ENCODE results near the gene LSAMP.
A peak's percentile ranks its signal among the peaks of the same experiment; 100 is the strongest.

LSAMP gene

DNA sequence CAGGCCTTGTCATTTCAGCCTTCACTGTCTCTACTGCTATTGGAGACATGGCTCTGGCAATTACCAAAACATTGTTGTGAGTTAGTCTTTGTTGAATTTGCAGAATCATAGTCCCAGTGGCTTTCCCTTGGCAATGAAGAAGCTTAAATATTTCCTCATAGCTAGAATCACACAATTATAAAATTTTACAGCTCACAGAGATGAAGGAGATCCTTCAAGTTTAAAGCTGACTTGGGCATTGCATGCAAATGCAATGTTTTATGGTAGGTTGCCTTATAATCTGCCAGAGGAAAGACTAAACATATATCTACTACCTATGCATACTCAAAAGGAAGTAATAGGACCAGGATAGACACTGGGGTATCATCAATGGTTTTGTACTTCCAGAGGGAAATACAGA is 90.9 kb downstream of the LSAMP start:
- DNase-seq = no peak

DNA sequence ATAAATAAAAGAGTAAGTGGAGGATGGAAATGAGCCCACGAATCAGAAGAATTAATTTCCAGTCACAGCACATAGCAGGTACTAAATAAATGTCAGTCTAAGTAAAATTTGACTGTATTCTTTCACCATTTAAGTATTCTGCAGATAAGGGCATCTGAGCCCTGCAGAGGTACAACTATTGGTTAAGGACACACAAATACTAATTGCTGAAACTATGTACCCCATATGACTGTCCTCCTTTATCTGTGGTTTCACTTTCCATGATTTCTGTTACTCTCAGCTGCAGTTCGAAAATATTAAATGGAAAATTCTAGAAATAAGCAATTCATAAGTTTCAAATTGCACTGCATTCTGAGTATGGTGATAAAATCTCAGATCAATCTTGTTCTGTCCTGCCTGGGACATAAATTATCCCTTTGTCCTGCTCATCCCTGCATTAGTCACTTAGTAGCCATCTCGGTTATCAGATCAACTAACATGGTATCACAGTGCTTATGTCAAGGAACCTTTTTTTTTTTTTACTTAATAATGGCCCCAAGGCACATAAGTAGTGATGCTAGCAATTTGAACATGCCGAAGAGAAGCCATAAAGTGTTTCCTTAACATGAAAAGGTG is 95.1 kb downstream of the LSAMP start:
- DNase-seq = no peak

DNA sequence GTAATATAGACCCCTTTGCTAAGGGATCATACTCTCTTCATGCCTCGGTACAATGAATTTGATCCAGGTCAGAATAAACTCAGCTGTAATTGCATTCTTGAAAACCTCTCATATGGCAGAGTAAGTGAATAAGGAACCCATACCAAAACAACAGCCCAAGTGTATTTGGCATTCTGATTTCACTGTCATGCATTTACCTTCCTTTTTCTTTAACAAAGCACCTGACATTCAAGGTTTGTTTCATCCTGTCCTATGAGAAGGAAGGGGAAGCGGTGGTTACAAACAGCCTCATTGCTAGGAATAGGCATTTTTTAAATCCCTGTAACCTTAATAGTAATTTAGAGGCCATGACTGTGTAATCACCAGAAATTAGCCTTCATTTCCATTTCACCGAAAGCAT is 97.1 kb downstream of the LSAMP start:
- no peak for DNase-seq

DNA sequence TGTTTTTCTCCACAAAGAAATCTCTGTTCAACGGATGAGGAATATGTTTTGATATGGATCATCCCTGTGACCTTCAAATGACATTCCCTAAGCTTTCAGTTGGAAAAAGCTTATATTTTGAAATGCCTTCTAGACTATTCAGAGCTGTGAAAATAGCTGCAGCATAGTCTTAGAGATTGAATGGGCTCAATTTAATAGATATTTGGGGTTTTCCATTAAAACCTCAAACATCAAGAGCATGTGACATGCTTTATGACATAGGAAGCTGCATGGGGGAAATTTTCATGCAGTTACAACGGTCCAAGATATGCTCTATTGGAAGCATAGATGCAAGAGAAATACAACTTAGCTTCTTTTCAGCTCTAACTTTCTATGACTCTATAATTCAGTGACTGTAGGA is 102.8 kb downstream of the LSAMP start:
- no peak for DNase-seq

DNA sequence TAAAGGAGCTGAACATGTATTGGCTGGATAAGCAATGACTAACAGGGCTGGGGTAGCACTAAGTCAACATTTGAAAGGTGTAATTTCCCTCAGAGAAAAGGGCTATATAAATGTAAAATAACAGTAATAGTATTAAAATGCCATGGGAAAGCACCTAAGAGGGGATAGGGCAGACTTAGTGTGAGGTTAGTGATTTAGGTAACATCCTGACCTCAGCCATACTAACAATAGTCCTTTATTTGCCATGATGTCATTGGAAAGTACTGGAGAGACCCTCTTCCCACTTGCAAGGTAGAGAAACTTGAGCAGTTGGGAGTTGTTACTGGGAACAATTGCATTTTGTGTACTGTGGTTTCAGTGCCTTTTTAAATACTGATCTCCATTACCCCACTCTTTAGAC is 103.4 kb downstream of the LSAMP start:
- DNase-seq = no peak

DNA sequence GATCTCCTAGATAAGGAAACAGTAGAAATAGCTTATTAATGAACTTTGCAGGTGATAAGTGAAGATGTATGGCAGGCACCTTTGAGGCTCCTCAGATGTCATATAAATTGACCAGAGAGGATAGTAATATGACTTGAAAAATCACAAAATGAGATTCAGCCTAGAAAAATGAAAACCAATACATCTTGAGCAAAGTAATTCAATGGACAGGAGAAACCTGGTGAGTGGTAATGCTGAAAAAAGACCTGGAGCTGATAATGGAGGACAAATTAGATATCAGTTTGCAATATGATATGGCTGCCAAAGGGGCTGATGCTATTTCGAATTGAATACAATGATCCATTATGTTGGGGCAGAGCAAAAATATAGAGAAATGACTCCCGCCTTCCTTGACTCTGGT is 103.9 kb downstream of the LSAMP start:
- no peak for DNase-seq

DNA sequence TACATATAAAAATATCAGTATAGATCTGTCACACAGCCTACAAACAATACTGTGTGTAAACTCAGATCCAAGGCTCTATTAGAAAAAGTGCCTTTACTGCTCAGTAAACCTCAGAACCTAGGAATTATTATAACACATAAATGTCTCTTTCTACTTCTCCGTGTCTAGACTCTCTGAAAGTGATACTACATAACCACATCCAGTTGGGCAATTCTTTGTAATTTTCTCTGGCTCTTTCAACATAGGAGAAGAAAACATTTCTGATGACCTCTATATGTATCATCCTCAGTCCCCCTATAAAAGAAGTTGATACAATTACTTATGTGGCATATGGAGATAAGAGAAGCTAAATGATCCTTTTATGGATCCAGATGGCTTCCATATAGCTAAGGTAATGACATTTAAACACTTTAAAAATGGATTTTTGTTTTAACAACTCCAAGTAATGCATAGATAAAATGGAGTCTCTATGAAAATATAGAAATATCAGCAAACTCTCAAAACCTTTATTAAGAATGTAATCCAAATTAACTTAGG is 104.5 kb downstream of the LSAMP start:
- DNase-seq = no peak

DNA sequence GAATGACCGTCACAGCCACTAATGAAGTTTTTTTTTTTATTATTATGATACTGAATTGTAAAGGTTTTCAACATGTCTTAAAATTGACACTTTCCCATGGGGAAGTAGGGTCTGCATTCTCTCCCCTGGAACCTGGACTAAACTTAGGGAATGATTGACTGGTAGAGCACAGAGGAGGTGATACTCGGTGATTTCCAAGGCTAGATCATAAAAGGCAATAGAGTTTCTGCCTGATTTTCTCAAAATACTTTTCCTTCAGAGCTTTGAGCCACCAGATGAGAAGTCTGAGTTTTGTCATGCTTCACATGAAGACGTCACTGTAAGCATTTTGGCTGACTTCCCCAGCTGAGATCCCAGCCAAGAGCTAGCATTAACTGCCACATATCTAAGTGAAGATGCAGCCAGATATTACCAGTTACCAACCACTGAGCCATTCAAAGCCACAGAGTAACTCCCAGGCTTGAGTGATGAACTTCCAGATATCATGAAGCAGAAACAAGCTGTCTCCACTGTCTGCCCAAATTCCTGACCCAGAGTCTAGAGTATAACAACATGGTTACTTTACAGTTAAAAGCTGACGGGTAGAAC is 105.8 kb downstream of the LSAMP start:
- peak in 2 of 14 donors; percentile 8 to 44 for DNase-seq

DNA sequence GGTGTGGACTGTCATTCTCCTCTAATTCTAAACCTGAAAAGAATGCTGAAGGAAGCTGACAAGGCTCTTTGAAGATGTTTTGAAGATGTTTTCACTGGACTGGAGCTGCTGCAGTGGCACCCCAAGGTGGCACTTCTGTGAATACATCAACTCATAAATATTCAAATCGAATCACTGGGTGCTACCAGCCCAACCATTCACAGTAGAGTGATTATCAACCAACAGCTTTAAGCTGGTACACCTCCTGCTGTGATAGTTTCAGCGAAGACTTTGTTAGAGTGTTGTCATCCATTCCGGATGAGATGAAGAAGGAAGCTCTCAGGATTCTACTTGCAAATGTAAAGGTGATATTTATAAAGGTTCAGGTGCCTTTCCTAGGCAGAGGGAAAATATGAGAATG is 106.6 kb downstream of the LSAMP start:
- DNase-seq = no peak

DNA sequence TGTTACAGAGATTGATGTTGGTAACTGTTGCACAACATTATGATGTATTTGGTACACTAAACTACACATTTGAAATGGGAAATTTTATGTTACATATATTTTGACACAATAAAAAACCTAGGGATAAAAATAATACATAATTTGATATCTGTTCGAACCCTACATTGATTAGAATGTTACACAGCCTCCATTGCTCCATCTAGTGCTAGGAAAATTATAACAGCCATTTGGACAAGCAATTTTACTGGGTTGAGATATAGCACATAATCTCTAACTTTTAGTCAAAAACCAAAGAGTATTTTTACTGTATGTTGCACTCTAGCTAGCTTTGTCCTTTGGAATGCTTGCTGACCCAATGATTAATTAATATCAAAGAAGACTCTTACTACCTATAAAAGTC is 108.1 kb downstream of the LSAMP start:
- DNase-seq = no peak

DNA sequence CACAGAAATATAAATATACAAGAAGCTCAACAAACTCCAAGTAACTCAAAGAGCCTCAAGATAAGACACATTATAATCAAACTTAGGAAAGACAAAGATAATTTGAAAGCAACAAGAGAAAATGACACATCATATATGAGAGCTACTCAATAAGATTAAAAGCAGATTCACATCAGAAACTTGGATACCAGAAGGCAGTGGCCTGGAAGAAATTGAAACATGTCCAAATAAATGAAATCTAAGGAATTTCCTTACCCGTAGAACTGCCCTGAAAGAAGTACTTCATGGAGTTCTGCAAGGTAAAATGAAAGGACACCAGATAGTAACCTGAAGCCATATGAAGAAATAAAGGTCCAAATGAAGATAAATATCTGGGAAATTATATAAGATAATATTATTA is 113.9 kb downstream of the LSAMP start:
- DNase-seq = no peak

DNA sequence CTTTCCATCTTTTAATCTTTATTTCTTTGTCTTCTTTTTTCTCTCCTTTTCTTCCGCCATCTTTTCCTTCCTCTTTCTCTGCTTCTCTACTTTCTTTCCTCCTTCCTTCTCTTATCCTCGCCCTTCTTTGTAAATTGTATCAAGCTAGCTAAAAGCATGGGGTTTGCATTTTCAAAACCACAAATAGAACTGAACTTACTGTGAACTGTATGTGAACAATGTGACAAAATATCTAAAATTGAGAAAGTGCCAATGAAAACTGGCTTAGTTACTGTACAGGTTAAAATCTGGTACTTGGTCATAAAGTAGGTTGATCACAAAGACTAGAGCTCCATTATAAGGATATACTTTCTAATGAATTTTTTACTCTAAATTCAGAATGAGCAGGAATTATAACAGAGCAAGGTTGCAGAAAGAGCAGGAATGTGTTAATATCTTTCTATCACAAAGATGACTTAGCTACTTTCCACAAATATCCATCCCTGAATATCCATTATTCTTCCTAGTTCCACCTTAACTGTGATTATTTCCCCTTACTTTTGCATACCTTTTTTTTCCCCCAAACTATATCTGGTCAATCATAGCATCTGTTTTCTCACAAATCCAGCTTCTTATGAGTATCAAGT is 122.4 kb downstream of the LSAMP start:
- no peak for DNase-seq

DNA sequence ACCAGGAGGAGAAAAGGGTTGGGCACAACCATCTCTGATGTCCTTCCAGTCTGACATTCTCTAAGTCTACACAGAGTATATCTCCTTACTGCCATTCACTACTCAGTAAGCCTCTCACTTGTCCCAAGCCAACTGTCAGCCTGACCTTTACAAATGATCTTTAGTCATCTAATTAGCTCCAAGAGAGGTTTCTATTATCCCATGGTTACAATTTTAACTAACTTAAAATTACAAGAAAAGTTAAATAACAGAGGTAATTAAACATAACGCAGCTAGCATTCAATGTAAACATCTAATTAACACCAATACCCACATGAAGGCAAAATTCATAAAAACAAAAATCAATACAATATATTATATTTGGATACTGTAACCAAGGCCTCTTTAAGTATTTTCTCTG is 126.9 kb downstream of the LSAMP start:
- no peak for DNase-seq

DNA sequence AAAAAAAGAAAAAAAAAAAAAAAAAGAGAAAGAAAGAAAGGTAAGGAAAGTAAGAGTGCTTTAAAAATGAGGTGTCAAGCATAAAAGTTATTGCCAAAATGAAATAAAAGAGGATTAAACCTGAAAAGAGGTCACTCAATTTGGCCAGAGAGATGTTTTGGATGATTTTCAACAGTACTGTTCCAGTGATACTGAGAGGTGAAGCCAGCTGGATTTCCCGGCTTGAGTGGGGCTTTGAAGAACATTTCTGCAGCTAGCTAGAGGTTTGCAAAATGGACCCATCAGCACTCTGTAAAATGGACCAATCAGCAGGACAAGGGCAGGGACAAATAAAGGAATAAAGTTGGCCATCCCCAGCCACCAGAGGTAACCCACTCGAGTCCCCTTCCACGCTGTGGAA is 128.5 kb downstream of the LSAMP start:
- peak in 2 of 14 donors; percentile 8 to 68 for DNase-seq

DNA sequence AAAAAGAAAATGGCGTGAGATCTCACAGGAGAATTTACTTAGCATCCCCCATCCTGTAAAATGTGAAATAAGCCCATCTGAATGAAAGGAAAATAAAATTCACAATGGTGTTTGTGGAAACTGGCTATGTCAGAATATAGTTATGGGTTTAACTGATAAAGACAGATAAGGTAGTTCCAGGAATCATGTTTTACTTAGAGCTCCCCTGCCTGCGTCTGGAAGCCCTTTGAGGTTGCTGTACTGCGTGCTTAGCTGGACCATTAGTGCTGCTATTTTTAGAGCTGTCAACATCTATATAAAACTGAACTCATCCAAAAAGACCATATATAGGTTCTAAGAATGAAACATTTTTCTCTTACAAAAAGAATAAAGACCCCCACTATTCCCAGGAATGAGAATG is 130.8 kb downstream of the LSAMP start:
- DNase-seq = no peak

DNA sequence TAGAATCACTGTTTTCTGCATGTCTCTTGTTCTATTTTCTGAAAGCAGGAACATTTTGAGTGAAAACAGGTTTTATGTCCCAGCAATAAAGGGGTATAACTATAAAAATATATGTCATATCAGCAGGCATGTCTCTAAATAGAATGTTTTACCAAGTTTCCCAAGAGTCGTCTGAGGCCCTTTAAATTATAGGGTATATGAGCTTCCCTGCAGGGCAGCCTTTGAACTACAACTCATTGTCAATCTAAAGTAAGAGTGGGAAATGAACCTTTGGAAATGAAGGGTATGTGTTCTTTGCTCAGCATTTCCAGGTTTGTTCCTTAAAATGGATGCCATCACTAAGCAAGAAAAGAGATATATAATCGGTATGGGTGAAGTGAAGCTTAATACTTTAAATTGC is 138.6 kb downstream of the LSAMP start:
- DNase-seq = no peak

DNA sequence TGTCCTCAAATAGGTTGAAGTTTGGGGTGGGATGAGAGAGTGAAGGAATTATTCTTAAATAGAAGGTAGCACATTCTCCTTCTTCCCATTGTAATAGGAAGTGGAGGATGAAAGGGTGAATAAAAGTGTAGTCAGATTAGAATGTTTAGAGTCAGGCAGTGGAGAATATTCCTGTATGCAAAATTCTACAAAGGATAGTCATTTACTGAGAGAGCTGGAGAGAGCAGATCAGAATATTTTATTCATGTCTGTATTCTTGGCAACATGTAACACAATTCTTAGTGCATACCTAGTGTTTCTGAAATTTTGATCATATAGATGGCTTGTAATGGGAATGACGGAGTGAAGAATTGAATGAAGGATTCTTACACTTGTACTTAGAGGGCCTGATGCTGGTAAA is 139.1 kb downstream of the LSAMP start:
- no peak for DNase-seq

DNA sequence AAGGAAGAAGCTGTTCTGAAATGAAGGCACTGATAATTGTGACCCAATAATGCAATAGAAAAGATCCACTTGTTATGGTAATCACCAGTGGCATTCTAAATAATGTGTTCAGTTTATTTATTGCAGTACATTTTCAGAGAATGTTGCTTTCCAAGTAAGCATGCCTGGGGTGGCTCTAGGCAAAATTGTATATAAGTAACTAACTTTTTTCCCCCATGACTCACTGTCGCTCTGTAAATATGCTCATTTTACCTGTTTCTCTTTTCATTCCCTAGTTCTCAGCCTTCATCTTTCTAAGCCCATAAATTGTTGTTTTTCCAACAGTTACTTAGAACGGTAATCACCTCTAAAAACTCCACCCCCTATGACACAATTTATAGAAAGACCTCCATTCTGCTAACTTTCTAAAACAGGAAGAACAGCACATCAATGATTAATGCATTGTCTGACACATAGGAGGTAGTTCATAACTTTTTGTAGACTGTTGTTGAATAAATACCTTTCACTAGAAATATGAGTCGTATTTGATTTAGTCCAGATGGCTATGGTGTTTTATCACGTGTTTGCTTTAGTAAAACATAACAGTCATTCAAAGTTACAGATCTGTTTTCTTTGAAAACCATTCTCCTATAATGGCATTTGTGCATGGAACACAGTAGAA is 143.1 kb downstream of the LSAMP start:
- no peak for DNase-seq

DNA sequence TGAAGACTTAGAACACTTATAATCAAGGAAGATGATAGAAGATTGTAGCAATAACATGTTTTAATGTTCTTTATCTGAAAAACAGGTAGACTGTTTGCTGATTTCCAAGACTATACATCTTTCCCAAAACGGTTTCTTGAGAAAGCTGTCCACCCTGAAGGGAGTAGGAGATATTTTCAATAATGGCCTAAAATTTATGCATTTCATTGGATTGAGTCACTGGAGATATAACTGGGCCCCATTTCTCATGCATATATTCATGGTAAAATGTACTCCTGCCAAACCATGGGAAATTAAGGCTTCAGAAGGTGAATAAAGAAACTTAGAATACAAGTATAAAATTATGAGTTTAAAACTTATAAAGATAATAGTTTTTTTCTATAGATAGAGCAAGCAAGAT is 143.9 kb downstream of the LSAMP start:
- DNase-seq = no peak

DNA sequence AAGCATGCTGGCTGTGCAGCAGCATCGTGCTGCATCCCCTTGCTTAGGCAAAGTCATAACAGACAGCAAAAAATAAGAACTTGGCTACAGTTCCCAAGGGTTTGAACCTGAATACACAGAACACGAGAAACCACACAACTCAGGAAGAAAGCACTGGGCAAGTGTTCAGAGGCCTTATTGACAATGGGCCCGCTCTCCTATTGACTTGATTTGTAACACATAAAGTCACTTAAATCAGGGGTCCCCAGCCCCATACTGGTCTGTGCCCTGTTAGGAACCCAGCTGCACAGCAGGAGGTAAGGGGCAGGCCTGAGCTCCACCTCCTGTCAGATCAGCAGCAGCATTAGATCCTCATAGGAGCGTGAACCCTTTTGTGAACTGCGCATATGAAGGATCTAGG is 145.1 kb downstream of the LSAMP start:
- no peak for DNase-seq

DNA sequence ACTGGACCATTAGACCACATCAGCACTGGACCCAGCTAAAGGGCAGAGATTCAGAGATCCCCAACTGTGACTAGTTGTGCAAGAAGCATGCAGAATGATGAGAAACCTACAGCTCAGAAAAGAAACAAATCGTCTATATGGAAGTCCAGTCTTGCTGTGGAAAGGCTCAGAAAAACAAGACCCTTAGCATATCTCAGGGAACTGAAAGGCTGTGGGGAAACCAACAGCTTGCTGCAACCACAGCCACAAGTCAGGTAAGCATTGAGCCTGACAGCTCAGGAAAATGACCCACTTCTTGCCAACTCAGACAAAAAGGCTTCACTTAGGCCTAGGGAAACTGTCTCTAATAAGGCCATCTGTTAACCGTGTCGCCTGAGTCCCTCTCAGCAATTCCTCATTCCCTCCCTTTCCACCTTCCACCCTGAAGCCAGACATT is 145.6 kb downstream of the LSAMP start:
- peak in 4 of 14 donors; percentile 2 to 92 (median 14) for DNase-seq

DNA sequence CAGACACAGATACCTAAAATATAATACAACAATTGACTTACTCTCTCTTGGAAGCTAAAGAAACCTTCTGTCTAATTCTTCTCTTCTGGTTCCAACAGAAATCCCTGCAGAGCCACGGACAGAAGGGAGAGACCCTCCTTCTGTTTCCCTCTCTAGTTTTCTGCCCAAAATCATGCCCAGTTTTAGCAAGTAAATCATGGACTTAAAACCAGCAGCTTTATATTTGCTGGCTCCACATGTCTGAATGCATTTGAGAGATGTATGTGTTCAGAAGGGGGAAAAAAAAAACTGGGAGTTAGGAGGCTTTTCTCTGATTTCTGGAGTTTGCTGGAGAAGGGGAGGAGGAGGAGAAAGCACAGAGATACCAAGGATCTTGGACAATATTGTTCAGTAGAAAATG is 147.1 kb downstream of the LSAMP start:
- DNase-seq = no peak

DNA sequence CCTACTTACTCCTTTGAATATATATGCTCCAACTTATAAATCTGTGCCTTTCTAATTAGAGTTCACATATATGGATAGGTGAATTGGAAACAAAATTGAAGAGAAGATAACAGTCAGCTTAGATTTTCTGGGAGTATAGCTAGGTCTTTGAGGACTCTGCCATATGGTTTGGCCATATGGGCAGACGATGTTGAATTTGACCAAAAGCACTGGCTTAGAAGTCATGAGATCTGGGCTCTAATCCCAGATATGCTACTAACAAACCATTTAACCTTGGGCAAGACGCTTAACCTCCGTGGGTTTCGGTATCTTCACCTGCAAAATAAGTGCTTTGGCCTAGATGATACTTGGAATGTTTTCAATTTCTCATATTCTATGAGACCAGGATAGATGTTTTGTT is 154.1 kb downstream of the LSAMP start:
- DNase-seq = peak in 1 of 14 donors; percentile 81

DNA sequence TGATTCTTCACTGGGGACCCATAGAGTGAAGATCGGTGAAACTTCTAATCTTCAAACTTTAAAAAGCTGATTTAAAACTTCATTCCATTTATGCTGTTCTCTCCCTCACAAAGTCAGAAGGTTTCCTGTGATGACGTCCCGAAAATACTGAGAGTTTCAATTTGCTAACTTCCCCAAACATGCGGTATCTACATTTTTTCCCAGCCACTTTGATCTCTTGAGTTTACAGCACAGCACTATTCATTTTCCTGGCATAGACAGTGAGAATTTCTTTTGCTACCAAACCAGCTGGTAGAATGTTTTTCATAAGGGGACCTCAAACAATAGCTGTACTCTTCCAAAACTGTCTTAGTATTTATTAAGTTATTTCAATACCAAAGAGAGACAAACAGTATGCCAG is 156.8 kb downstream of the LSAMP start:
- DNase-seq = no peak
